Measurements from ENCODE around the gene MAPRE2.
A peak's percentile ranks its signal among the peaks of the same experiment; 100 is the strongest.
"Not testable (repeated sequence)": the region's sequence is repeated elsewhere in the genome, so short reads cannot be mapped to it uniquely, and the experiment has no call there.

MAPRE2 gene

GRCh38 chr18:35127201-35127600 is 86.0 kb downstream of the MAPRE2 start:
- no peak for DNase-seq

- DNase-seq: no peak
Measured at GRCh38 chr18:35128675-35129074, 87.5 kb downstream of the MAPRE2 start.

GRCh38 chr18:35130236-35130635 is 89.0 kb downstream of the MAPRE2 start:
- no peak for DNase-seq

- no peak for DNase-seq
Measured at GRCh38 chr18:35131387-35132020, 90.3 kb downstream of the MAPRE2 start.

- no peak for DNase-seq
Measured at GRCh38 chr18:35132021-35132902, 91.0 kb downstream of the MAPRE2 start.

GRCh38 chr18:35134190-35134730 is 93.0 kb downstream of the MAPRE2 start:
- no peak for DNase-seq

- no peak for DNase-seq
Measured at GRCh38 chr18:35134791-35135531, 93.7 kb downstream of the MAPRE2 start.

GRCh38 chr18:35136248-35136647 is 95.0 kb downstream of the MAPRE2 start:
- no peak for DNase-seq

GRCh38 chr18:35136885-35137284 is 95.7 kb downstream of the MAPRE2 start:
- no peak for DNase-seq

- no peak for DNase-seq
Measured at GRCh38 chr18:35137632-35138031, 96.4 kb downstream of the MAPRE2 start.

GRCh38 chr18:35138773-35139172 is 97.6 kb downstream of the MAPRE2 start:
- no peak for DNase-seq

- DNase-seq: no peak
Measured at GRCh38 chr18:35139517-35139916, 98.3 kb downstream of the MAPRE2 start.

GRCh38 chr18:35141077-35141476 is 99.9 kb downstream of the MAPRE2 start:
- DNase-seq: no peak

GRCh38 chr18:35141567-35142274 is 100.5 kb downstream of the MAPRE2 start:
- DNase-seq: no peak

- DNase-seq: no peak
Measured at GRCh38 chr18:35142275-35142615, 101.0 kb downstream of the MAPRE2 start.

- DNase-seq: peak; percentile 45
Measured at GRCh38 chr18:35143622-35144596, 102.7 kb downstream of the MAPRE2 start.

GRCh38 chr18:35144698-35145097 is 103.5 kb downstream of the MAPRE2 start:
- no peak for DNase-seq

- not testable (repeated sequence) for DNase-seq
Measured at GRCh38 chr18:35150195-35150594, 109.0 kb downstream of the MAPRE2 start.

- DNase-seq: no peak
Measured at GRCh38 chr18:35153609-35154272, 112.5 kb downstream of the MAPRE2 start.

- DNase-seq: no peak
Measured at GRCh38 chr18:35155398-35156117, 114.3 kb downstream of the MAPRE2 start.
